Neural progenitor cell (in vitro differentiated cells): ENCODE results near the gene ABCC8.

ENCODE experiments used
- EZH2 ChIP-seq: fragments of 200-600 bp; sonication (generic); IDR thresholded peaks from 2 replicates; pipeline ENCODE4 v1.6.1; 2017; ENCODE audit warnings: antibody characterized with exemption, mild to moderate bottlenecking, moderate library complexity
- EZH2phosphoT487 ChIP-seq: fragments of 200-600 bp; sonication (generic); IDR thresholded peaks from 2 replicates; pipeline ENCODE4 v1.6.1; 2017; ENCODE audit warnings: antibody characterized with exemption
- TF ChIP-seq, protein P1 (sequence below): fragments of 200-600 bp; sonication (generic); IDR thresholded peaks from 2 replicates; pipeline ENCODE4 v1.5.1; 2017; ENCODE audit warnings: antibody characterized with exemption, mild to moderate bottlenecking

DNA sequence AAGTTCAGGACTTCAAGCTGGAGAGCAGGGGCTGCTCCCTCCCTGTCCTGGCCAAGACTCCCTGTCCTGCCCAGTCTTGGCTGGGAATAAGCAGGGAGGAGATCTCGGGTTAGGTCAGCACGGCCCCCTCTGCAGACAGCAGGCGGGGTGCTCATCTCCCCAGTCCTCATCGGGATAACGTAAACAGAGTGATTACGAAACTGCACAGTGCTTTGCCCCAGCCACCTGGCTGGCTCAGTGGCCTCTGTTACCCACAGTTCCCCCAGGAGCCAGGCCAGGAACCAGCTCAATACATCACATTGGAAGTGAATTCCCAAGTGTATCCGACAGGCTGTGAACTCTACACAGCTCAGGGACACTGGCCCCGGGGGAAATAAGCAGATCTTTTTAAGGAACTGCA lies 45.5 kb downstream of the ABCC8 start:
- TF ChIP-seq, protein P1, sequence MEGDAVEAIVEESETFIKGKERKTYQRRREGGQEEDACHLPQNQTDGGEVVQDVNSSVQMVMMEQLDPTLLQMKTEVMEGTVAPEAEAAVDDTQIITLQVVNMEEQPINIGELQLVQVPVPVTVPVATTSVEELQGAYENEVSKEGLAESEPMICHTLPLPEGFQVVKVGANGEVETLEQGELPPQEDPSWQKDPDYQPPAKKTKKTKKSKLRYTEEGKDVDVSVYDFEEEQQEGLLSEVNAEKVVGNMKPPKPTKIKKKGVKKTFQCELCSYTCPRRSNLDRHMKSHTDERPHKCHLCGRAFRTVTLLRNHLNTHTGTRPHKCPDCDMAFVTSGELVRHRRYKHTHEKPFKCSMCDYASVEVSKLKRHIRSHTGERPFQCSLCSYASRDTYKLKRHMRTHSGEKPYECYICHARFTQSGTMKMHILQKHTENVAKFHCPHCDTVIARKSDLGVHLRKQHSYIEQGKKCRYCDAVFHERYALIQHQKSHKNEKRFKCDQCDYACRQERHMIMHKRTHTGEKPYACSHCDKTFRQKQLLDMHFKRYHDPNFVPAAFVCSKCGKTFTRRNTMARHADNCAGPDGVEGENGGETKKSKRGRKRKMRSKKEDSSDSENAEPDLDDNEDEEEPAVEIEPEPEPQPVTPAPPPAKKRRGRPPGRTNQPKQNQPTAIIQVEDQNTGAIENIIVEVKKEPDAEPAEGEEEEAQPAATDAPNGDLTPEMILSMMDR, result no peak
- TF ChIP-seq EZH2 (no peak), EZH2phosphoT487 (no peak)
